MM.1S (cell line): ENCODE data around the gene ZG16B.

ENCODE experiments used
- DNase-seq: peaks from one replicate; pipeline ENCODE4 v3.0.0-alpha.2; 2015
- H2AFZ ChIP-seq: fragments of 300-600 bp; sonication (generic); 2 replicates; pipeline ENCODE4 v1.6.0; 2016; ENCODE audit warnings: antibody characterized with exemption, low read length
- H3F3A ChIP-seq: fragments of 300-600 bp; sonication (generic); 2 replicates; pipeline ENCODE4 v1.6.1; 2016; ENCODE audit warnings: mild to moderate bottlenecking, antibody characterized with exemption, low read length, moderate library complexity, mixed read lengths; ENCODE audit not compliant: insufficient read depth
- H3K27ac ChIP-seq: fragments of 300-600 bp; sonication (generic); 2 replicates; pipeline ENCODE4 v1.5.1; 2016; ENCODE audit warnings: mild to moderate bottlenecking, low read length
- H3K27me3 ChIP-seq: fragments of 300-600 bp; sonication (generic); replicated peaks from 2 replicates; pipeline ENCODE4 v1.6.0; 2016; ENCODE audit warnings: low read length; ENCODE audit not compliant: insufficient read depth
- H3K36me3 ChIP-seq: fragments of 300-600 bp; sonication (generic); replicated peaks from 2 replicates; pipeline ENCODE4 v1.6.1; 2016; ENCODE audit warnings: mild to moderate bottlenecking, low read length, mixed read lengths; ENCODE audit not compliant: insufficient read depth
- H3K4me1 ChIP-seq: fragments of 300-600 bp; sonication (generic); 2 replicates; pipeline ENCODE4 v1.6.1; 2016; ENCODE audit warnings: low read length, mixed read lengths
- H3K4me2 ChIP-seq: fragments of 300-600 bp; sonication (generic); 2 replicates; pipeline ENCODE4 v1.6.0; 2016; ENCODE audit warnings: low read depth, low read length
- H3K4me3 ChIP-seq: fragments of 300-600 bp; sonication (generic); 2 replicates; pipeline ENCODE4 v1.5.1; 2016; ENCODE audit warnings: low read length, mixed read lengths
- H3K79me2 ChIP-seq: fragments of 300-600 bp; sonication (generic); 2 replicates; pipeline ENCODE4 v1.6.1; 2016; ENCODE audit warnings: mixed run types, low read length, mixed read lengths
- H3K9ac ChIP-seq: fragments of 300-600 bp; sonication (generic); 2 replicates; pipeline ENCODE4 v1.6.1; 2016; ENCODE audit warnings: low read length, mixed read lengths
- H3K9me2 ChIP-seq: fragments of 300-600 bp; sonication (generic); replicated peaks from 2 replicates; pipeline ENCODE4 v1.6.1; 2016; ENCODE audit warnings: mild to moderate bottlenecking, low read length, mixed read lengths; ENCODE audit not compliant: insufficient read depth
- H3K9me3 ChIP-seq: fragments of 300-600 bp; sonication (generic); replicated peaks from 2 replicates; pipeline ENCODE4 v1.6.1; 2016; ENCODE audit warnings: mild to moderate bottlenecking, low read length, mixed read lengths; ENCODE audit not compliant: insufficient read depth
- H4K20me1 ChIP-seq: fragments of 300-600 bp; sonication (generic); 2 replicates; pipeline ENCODE4 v1.6.1; 2016; ENCODE audit warnings: mild to moderate bottlenecking, low read length, moderate library complexity, mixed read lengths; ENCODE audit not compliant: insufficient read depth
- CTCF ChIP-seq: fragments of 300-600 bp; sonication (generic); IDR thresholded peaks from 2 replicates; pipeline ENCODE4 v1.5.1; 2016; ENCODE audit warnings: antibody characterized with exemption, low read length, mixed read lengths
- EZH2 ChIP-seq: fragments of 300-600 bp; sonication (generic); optimal IDR thresholded peaks from 2 replicates; pipeline ENCODE3; 2017; ENCODE audit warnings: low read depth, mild to moderate bottlenecking, antibody characterized with exemption, low read length, mixed read lengths
- EZH2phosphoT487 ChIP-seq: fragments of 300-600 bp; sonication (generic); IDR thresholded peaks from 2 replicates; pipeline ENCODE4 v1.6.1; 2018; ENCODE audit warnings: antibody characterized with exemption, low read length

Gene ZG16B

GRCh38 chr16:2795395-2796143 lies 34.5 kb upstream of the ZG16B start:
- H3K4me3 ChIP-seq, result no peak overlapping the region
- H3K4me2 ChIP-seq, result peak overlapping the region; percentile 60; the same call in 1 of the 2 replicates
- no peak overlapping the region for H3K27ac ChIP-seq
- no peak overlapping the region for H3K9ac ChIP-seq
- H4K20me1 ChIP-seq, result no peaks in the 10 kb centered on the region
- DNase-seq, result no peak
- H3K9me3 ChIP-seq, result no peaks in the 10 kb centered on the region
- no peaks in the 10 kb centered on the region for H3K36me3 ChIP-seq
- no peaks in the 10 kb centered on the region for H3K9me2 ChIP-seq
- H3K79me2 ChIP-seq, result no peaks in the 10 kb centered on the region
- no peaks in the 10 kb centered on the region for H3F3A ChIP-seq
- TF ChIP-seq CTCF (no peak), EZH2 (no peak), EZH2phosphoT487 (no peak)
- peaks cover 64% of the 10 kb centered on the region for H3K27me3 ChIP-seq
- no peak overlapping the region for H2AFZ ChIP-seq
- H3K4me1 ChIP-seq, result peaks cover 6% of the 10 kb centered on the region; the same call in 1 of the 2 replicates

DNA sequence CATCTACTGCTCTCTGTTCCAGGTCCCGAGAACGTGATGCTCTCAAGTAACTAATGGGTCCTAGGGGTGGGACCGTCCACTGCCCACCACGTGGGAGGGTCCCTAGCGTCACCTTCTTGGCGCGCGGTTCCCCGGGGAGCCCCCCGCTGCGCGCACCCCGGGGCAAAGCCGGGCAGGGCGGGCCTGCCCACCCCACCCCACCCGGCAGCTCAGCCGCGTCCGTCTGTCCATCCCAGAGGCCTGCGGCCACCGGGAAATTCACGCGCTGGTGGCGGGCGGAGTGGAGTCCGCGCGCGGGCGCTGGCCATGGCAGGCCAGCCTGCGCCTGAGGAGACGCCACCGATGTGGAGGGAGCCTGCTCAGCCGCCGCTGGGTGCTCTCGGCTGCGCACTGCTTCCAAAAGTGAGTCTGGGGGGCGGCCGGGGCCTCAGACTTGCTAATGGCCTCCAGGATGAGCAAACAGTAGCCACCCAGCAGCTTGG lies 31.3 kb upstream of the ZG16B start:
- Histone ChIP-seq H3K9me2 (no peaks in the 10 kb centered on the region), H3K9ac (no peak overlapping the region), H3K4me3 (no peak overlapping the region), H3K36me3 (no peaks in the 10 kb centered on the region), H3K27me3 (peaks cover 49% of the 10 kb centered on the region), H3K27ac (no peak overlapping the region), H3F3A (no peaks in the 10 kb centered on the region), H3K4me1 (peaks cover 6% of the 10 kb centered on the region; the same call in 1 of the 2 replicates), H4K20me1 (no peaks in the 10 kb centered on the region), H2AFZ (no peak overlapping the region), H3K4me2 (no peak overlapping the region), H3K9me3 (no peaks in the 10 kb centered on the region), H3K79me2 (no peaks in the 10 kb centered on the region)
- DNase-seq, result no peak
- no peak for TF ChIP-seq CTCF
- no peak for TF ChIP-seq EZH2phosphoT487
- no peak for TF ChIP-seq EZH2

GRCh38 chr16:2799205-2799858 lies 30.8 kb upstream of the ZG16B start:
- Histone ChIP-seq H3K9me2 (no peaks in the 10 kb centered on the region), H3F3A (no peaks in the 10 kb centered on the region), H3K4me2 (no peak overlapping the region), H4K20me1 (no peaks in the 10 kb centered on the region), H3K4me1 (peaks cover 6% of the 10 kb centered on the region; the same call in 1 of the 2 replicates), H3K79me2 (no peaks in the 10 kb centered on the region), H3K9me3 (no peaks in the 10 kb centered on the region), H3K27ac (no peak overlapping the region), H3K36me3 (no peaks in the 10 kb centered on the region), H3K9ac (no peak overlapping the region), H2AFZ (no peak overlapping the region), H3K4me3 (no peak overlapping the region), H3K27me3 (peaks cover 49% of the 10 kb centered on the region)
- no peak for DNase-seq
- no peak for TF ChIP-seq EZH2phosphoT487
- TF ChIP-seq CTCF, result no peak
- TF ChIP-seq EZH2, result no peak
